Measurements from ENCODE around the gene VPS18. TPM values are rescaled to one million over a fixed set of nuclear protein-coding genes. Genes with fewer than 3 reads are reported as not detected.

VPS18 gene
- total and polyA plus RNA-seq, 2 experiments from 2014 or later, result 5.9 to 42.5 TPM

DNA sequence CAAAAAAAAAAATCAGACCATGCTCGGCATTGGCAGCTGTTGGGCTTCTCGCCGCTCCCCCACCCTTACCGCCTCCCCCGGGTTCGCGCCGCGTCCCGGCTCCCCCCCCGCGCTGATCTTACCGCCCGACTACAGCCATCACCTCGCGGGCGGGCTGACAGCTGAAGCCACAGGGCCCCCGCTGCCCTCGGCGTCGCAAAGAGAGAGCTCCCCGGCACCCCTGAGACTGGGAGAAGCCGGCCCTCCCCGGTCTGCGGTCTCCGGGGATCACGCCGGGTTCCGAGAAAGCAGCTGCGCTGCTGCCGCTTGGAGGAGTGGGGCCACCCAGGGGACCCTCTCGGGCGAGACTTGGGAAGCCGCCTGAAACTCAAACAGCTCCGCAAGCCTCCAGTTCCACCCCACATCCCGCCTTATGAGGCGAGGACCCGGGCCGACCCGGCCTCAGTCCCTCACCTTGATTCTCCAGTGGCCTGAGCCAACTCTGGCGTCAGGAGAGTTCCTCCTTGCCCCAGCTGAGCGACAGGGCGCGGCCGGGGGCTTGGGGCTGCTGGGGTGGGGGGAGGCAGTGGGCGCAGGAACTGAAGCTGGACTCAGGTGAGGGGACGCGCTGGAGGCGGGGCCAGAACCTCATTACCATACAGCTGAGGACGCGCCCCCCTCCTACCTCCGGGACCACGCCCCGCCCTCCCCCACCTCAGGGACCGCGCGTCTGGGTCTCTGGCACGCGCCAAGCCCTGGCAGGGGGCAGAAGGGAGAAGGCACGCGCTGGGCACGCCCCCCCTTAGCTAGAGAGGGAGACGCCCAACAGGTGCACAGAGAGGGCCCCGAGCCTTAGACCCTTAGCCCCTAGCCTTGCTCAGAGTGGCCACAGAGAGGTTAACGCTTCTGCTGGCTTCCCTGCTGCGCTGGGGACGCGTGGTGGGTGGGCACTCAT lies 33.9 kb downstream of the VPS18 start:
- Mint-ChIP-seq H3K9me3 (no peaks in the 10 kb centered on the region; the same call in 2 of the 3 replicates), H3K36me3 (ENCODE audit: low read depth) (no peaks in the 10 kb centered on the region; the same call in 2 of the 3 replicates), H3K4me3 (peak overlapping the region; percentile 78), H3K27ac (no peak overlapping the region; the same call in 1 of the 2 replicates), H3K4me1 (peaks cover 41% of the 10 kb centered on the region), H3K27me3 (ENCODE audit: insufficient read depth, low read depth, poor library complexity) (peaks cover 99% of the 10 kb centered on the region)
- TF ChIP-seq EZH2 (IDR thresholded peaks at IDR 0.05; ENCODE audit: low read depth, unreplicated experiment) (peak; percentile 89), STAT1 (IDR thresholded peaks at IDR 0.05; ENCODE audit: unreplicated experiment) (no peak), ZNF331 (CRISPR knock-in tag; IDR thresholded peaks at IDR 0.05; ENCODE audit: low read depth) (no peak), EZH2phosphoT487 (IDR thresholded peaks at IDR 0.05; ENCODE audit: unreplicated experiment) (peak; percentile 60)
- peak; percentile 88 for DNase-seq (ENCODE audit: low spot score)
- Histone ChIP-seq H3K4me1 (ENCODE audit: insufficient read depth) (peaks cover 23% of the 10 kb centered on the region), H2AFZ (peak overlapping the region; percentile 99), H3K4me3 (peak overlapping the region; percentile 88), H3K79me2 (replicated peaks; ENCODE audit: insufficient read depth) (no peaks in the 10 kb centered on the region), H4K20me1 (replicated peaks; ENCODE audit: insufficient read depth) (peaks cover 16% of the 10 kb centered on the region; the same call in 1 of the 2 replicates), H3K27ac (ENCODE audit: low read depth) (no peak overlapping the region), H3K4me2 (peak overlapping the region; percentile 99), H3K27me3 (ENCODE audit: insufficient read depth) (peaks cover 100% of the 10 kb centered on the region), H3F3A (replicated peaks; ENCODE audit: low read depth) (peaks cover 19% of the 10 kb centered on the region), H3K36me3 (ENCODE audit: insufficient read depth) (no peaks in the 10 kb centered on the region), H3K9me2 (ENCODE audit: insufficient read depth) (no peaks in the 10 kb centered on the region)
- peak; percentile 30 for ATAC-seq

DNA sequence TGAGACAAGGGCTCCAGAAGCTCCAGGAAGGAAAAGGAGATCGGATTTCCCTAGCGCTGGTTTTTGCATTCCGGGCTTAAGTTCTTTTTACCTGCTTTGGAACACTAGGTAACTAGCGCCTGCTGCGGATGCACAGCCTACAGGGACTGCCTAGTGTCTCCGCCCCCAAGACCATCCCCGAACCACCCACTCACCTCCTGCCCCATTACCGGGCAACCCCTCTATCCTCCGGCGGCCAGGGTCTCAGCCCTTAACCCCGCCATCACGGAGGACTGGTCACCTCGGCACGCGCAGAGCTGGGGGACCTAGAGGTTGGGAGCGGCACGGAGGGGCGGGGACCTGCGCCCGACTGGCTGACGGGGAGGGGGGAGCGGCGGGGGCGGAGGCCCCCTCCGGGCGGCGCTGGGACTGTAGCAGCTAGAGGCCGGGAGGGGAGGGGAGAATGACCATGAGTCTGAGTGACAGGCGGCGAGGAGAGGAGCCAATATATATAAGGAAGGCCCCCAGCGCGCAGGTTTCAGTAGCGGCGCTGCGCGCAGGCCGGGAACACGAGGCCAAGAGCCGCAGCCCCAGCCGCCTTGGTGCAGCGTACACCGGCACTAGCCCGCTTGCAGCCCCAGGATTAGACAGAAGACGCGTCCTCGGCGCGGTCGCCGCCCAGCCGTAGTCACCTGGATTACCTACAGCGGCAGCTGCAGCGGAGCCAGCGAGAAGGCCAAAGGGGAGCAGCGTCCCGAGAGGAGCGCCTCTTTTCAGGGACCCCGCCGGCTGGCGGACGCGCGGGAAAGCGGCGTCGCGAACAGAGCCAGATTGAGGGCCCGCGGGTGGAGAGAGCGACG lies 34.8 kb downstream of the VPS18 start, which contains the start of gene DLL4:
TSS of gene DLL4 (plus strand) at position 520 of the 839 bp plus-strand sequence. CDS start 329 bp downstream, outside the sequence.
- H4K20me1 ChIP-seq (replicated peaks; ENCODE audit: insufficient read depth), result peaks cover 16% of the 10 kb centered on the region; the same call in 1 of the 2 replicates
- H3K4me3 Mint-ChIP-seq, result peak within 1 kb of the TSS; percentile 78
- H3K27me3 ChIP-seq (ENCODE audit: insufficient read depth), result peaks cover 97% of the 10 kb centered on the region
- no peaks in the 10 kb centered on the region; the same call in 2 of the 3 replicates for H3K9me3 Mint-ChIP-seq
- no peaks in the 10 kb centered on the region; the same call in 2 of the 3 replicates for H3K36me3 Mint-ChIP-seq (ENCODE audit: low read depth)
- H3K27me3 Mint-ChIP-seq (ENCODE audit: insufficient read depth, low read depth, poor library complexity), result peaks cover 99% of the 10 kb centered on the region
- ATAC-seq (peak; percentile 21), DNase-seq (ENCODE audit: low spot score) (peak; percentile 92)
- H3K9me2 ChIP-seq (ENCODE audit: insufficient read depth), result no peaks in the 10 kb centered on the region
- peak within 1 kb of the TSS; percentile 88 for H3K4me3 ChIP-seq
- peaks cover 19% of the 10 kb centered on the region for H3F3A ChIP-seq (replicated peaks; ENCODE audit: low read depth)
- peak within 1 kb of the TSS; percentile 99 for H3K4me2 ChIP-seq
- H2AFZ ChIP-seq, result peak within 1 kb of the TSS; percentile 99
- no peaks in the 10 kb centered on the region for H3K79me2 ChIP-seq (replicated peaks; ENCODE audit: insufficient read depth)
- H3K4me1 ChIP-seq (ENCODE audit: insufficient read depth), result peaks cover 23% of the 10 kb centered on the region
- no peak within 1 kb of the TSS; the same call in 1 of the 2 replicates for H3K27ac Mint-ChIP-seq
- peaks cover 41% of the 10 kb centered on the region for H3K4me1 Mint-ChIP-seq
- no peak within 1 kb of the TSS for H3K27ac ChIP-seq (ENCODE audit: low read depth)
- H3K36me3 ChIP-seq (ENCODE audit: insufficient read depth), result no peaks in the 10 kb centered on the region
- TF ChIP-seq NANOG (IDR thresholded peaks at IDR 0.05; ENCODE audit: borderline replicate concordance) (no peak), JUNB (IDR thresholded peaks at IDR 0.05; ENCODE audit: unreplicated experiment) (no peak), CREB1 (CRISPR knock-in tag; IDR thresholded peaks at IDR 0.05; ENCODE audit: low read depth) (no peak), EZH2 (IDR thresholded peaks at IDR 0.05; ENCODE audit: low read depth, unreplicated experiment) (peak; percentile 52), STAT1 (IDR thresholded peaks at IDR 0.05; ENCODE audit: unreplicated experiment) (no peak)
- TF ChIP-seq, protein P1, sequence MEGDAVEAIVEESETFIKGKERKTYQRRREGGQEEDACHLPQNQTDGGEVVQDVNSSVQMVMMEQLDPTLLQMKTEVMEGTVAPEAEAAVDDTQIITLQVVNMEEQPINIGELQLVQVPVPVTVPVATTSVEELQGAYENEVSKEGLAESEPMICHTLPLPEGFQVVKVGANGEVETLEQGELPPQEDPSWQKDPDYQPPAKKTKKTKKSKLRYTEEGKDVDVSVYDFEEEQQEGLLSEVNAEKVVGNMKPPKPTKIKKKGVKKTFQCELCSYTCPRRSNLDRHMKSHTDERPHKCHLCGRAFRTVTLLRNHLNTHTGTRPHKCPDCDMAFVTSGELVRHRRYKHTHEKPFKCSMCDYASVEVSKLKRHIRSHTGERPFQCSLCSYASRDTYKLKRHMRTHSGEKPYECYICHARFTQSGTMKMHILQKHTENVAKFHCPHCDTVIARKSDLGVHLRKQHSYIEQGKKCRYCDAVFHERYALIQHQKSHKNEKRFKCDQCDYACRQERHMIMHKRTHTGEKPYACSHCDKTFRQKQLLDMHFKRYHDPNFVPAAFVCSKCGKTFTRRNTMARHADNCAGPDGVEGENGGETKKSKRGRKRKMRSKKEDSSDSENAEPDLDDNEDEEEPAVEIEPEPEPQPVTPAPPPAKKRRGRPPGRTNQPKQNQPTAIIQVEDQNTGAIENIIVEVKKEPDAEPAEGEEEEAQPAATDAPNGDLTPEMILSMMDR (conservative IDR thresholded peaks at IDR 0.05; ENCODE audit: low read depth in 2 of 2), result no peak
- TF ChIP-seq, protein P2, sequence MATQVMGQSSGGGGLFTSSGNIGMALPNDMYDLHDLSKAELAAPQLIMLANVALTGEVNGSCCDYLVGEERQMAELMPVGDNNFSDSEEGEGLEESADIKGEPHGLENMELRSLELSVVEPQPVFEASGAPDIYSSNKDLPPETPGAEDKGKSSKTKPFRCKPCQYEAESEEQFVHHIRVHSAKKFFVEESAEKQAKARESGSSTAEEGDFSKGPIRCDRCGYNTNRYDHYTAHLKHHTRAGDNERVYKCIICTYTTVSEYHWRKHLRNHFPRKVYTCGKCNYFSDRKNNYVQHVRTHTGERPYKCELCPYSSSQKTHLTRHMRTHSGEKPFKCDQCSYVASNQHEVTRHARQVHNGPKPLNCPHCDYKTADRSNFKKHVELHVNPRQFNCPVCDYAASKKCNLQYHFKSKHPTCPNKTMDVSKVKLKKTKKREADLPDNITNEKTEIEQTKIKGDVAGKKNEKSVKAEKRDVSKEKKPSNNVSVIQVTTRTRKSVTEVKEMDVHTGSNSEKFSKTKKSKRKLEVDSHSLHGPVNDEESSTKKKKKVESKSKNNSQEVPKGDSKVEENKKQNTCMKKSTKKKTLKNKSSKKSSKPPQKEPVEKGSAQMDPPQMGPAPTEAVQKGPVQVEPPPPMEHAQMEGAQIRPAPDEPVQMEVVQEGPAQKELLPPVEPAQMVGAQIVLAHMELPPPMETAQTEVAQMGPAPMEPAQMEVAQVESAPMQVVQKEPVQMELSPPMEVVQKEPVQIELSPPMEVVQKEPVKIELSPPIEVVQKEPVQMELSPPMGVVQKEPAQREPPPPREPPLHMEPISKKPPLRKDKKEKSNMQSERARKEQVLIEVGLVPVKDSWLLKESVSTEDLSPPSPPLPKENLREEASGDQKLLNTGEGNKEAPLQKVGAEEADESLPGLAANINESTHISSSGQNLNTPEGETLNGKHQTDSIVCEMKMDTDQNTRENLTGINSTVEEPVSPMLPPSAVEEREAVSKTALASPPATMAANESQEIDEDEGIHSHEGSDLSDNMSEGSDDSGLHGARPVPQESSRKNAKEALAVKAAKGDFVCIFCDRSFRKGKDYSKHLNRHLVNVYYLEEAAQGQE (IDR thresholded peaks at IDR 0.05; ENCODE audit: unreplicated experiment), result no peak
